ENCODE data around the gene PTX3.

The PTX3 gene

GRCh38 chr3:157423337-157423736 is 13.3 kb upstream of the PTX3 start:
- DNase-seq (ENCODE audit: low spot score) = no peak

GRCh38 chr3:157427901-157428300 is 8.7 kb upstream of the PTX3 start:
- DNase-seq (ENCODE audit: low spot score) = no peak

GRCh38 chr3:157428853-157429252 is 7.8 kb upstream of the PTX3 start:
- DNase-seq (ENCODE audit: low spot score) = no peak

- no peak for DNase-seq (ENCODE audit: low spot score)
Observed at GRCh38 chr3:157429708-157430107, 6.9 kb upstream of the PTX3 start.

GRCh38 chr3:157438194-157438730 is 1.6 kb downstream of the PTX3 start:
- peak; percentile 34 for DNase-seq (ENCODE audit: low spot score)

- DNase-seq (ENCODE audit: low spot score) = no peak
Observed at GRCh38 chr3:157441102-157441624, 4.5 kb downstream of the PTX3 start.

- no peak for DNase-seq (ENCODE audit: low spot score)
Observed at GRCh38 chr3:157442729-157443128, 6.1 kb downstream of the PTX3 start.

GRCh38 chr3:157443905-157444796 is 7.5 kb downstream of the PTX3 start:
- no peak for DNase-seq (ENCODE audit: low spot score)

GRCh38 chr3:157444797-157445184 is 8.1 kb downstream of the PTX3 start:
- no peak for DNase-seq (ENCODE audit: low spot score)

- no peak for DNase-seq (ENCODE audit: low spot score)
Observed at GRCh38 chr3:157445857-157446256, 9.2 kb downstream of the PTX3 start.

GRCh38 chr3:157447026-157447694 is 10.5 kb downstream of the PTX3 start:
- DNase-seq (ENCODE audit: low spot score) = peak; percentile 31

- no peak for DNase-seq (ENCODE audit: low spot score)
Observed at GRCh38 chr3:157452097-157452496, 15.4 kb downstream of the PTX3 start.

GRCh38 chr3:157453824-157454223 is 17.2 kb downstream of the PTX3 start:
- no peak for DNase-seq (ENCODE audit: low spot score)

- no peak for DNase-seq (ENCODE audit: low spot score)
Observed at GRCh38 chr3:157459706-157460105, 23.1 kb downstream of the PTX3 start.

- DNase-seq (ENCODE audit: low spot score) = no peak
Observed at GRCh38 chr3:157460253-157460652, 23.6 kb downstream of the PTX3 start.

GRCh38 chr3:157463816-157464215 is 27.2 kb downstream of the PTX3 start:
- no peak for DNase-seq (ENCODE audit: low spot score)

- no peak for DNase-seq (ENCODE audit: low spot score)
Observed at GRCh38 chr3:157464321-157464720, 27.7 kb downstream of the PTX3 start.

- DNase-seq (ENCODE audit: low spot score) = no peak
Observed at GRCh38 chr3:157465741-157466140, 29.1 kb downstream of the PTX3 start.

GRCh38 chr3:157467200-157467599 is 30.6 kb downstream of the PTX3 start:
- DNase-seq (ENCODE audit: low spot score) = no peak

- DNase-seq (ENCODE audit: low spot score) = no peak
Observed at GRCh38 chr3:157469561-157470294, 33.1 kb downstream of the PTX3 start.

GRCh38 chr3:157471064-157471463 is 34.4 kb downstream of the PTX3 start:
- no peak for DNase-seq (ENCODE audit: low spot score)

GRCh38 chr3:157472648-157473047 is 36.0 kb downstream of the PTX3 start:
- DNase-seq (ENCODE audit: low spot score) = no peak
